ENCODE data around the gene RPS17. TPM values are rescaled to one million over a fixed set of nuclear protein-coding genes. Genes with fewer than 3 reads are reported as not detected.
A peak's percentile ranks its signal among the peaks of the same experiment; 100 is the strongest.
"Not testable (repeated sequence)": the region's sequence is repeated elsewhere in the genome, so short reads cannot be mapped to it uniquely, and the experiment has no call there.

Gene RPS17
- total and polyA plus RNA-seq, 2 donors (not counting 1 experiment from before 2014, with no cell fraction given), result 2,605 to 4,073 TPM

DNA sequence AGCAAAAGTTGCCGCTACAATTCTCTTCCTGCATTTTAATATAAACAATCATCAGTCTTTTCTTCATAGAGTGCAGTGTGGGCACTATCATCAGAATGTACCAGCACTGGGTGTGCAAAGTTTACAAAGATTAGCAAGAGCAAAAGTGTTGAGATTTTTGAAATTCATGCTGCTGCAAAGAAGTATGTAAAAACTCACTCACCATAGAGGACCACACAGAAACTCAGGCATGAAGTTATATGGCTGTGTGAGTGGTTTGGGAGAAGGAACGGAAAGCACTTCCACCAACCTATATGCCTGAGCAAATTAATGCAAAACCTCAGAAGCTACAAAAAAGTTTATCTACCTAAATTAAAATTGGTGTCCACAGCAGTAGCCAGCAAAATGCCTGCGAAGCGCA lies 32.6 kb downstream of the RPS17 start:
- not testable (repeated sequence) for H3K4me2 ChIP-seq (ENCODE audit: extremely low read depth, insufficient read depth, low read length)

DNA sequence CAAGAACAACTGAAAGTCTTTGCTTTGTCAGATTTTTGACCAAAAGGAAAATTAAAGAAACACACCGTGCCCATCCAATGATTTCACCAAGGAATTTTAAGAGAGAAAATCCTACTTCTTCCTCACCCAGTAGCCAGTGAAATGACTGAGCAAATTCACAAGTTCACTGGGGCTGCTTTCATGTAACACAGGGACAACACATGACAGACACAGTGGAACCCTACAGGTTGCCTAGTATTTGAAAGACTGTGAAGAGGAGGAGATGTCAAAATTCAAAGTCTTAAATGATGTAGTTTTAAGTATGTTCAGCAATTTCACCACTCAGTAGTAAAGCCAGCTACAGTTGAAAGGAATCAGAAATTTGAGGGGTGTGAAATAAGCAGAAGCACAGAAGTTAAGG lies 33.2 kb downstream of the RPS17 start:
- DNase-seq (ENCODE audit: low read depth in 2 of 2); H3K27ac ChIP-seq (ENCODE audit: insufficient read depth, low read length); H3K9ac ChIP-seq (ENCODE audit: insufficient read depth, low read length); H3K4me1 ChIP-seq (ENCODE audit: control insufficient read depth, extremely low read depth, insufficient read depth, low read length); H3K79me2 ChIP-seq (ENCODE audit: control insufficient read depth, insufficient read depth, low read length); H4K20me1 ChIP-seq (ENCODE audit: control insufficient read depth, extremely low read depth, insufficient read depth, low read length); H2AFZ ChIP-seq (ENCODE audit: low read length); H3K4me3 ChIP-seq (replicated peaks in 1 of 4; ENCODE audit: control extremely low read depth in 1 of 4, insufficient read depth in 1 of 4, low read depth in 3 of 4, low read length in 4 of 4); H3K27me3 ChIP-seq (ENCODE audit: control insufficient read depth, insufficient read depth, low read length); H3K4me2 ChIP-seq (ENCODE audit: extremely low read depth, insufficient read depth, low read length); H3K9me3 ChIP-seq (ENCODE audit: control insufficient read depth, insufficient read depth, low read depth, low read length); H3K36me3 ChIP-seq (ENCODE audit: control insufficient read depth, insufficient read depth, low read length): not testable (repeated sequence)

More for the DNA sequence above, 32.6 kb downstream of the RPS17 start:
- not testable (repeated sequence) for H3K9me3 ChIP-seq (ENCODE audit: control insufficient read depth, insufficient read depth, low read depth, low read length); H3K79me2 ChIP-seq (ENCODE audit: control insufficient read depth, insufficient read depth, low read length); H3K9ac ChIP-seq (ENCODE audit: insufficient read depth, low read length); H3K27ac ChIP-seq (ENCODE audit: insufficient read depth, low read length); H4K20me1 ChIP-seq (ENCODE audit: control insufficient read depth, extremely low read depth, insufficient read depth, low read length); DNase-seq (ENCODE audit: low read depth in 2 of 2); H2AFZ ChIP-seq (ENCODE audit: low read length); H3K36me3 ChIP-seq (ENCODE audit: control insufficient read depth, insufficient read depth, low read length); H3K4me3 ChIP-seq (replicated peaks in 1 of 4; ENCODE audit: control extremely low read depth in 1 of 4, insufficient read depth in 1 of 4, low read depth in 3 of 4, low read length in 4 of 4); H3K4me1 ChIP-seq (ENCODE audit: control insufficient read depth, extremely low read depth, insufficient read depth, low read length); H3K27me3 ChIP-seq (ENCODE audit: control insufficient read depth, insufficient read depth, low read length)

- not testable (repeated sequence) for H3K27ac ChIP-seq (ENCODE audit: insufficient read depth, low read length); H3K9ac ChIP-seq (ENCODE audit: insufficient read depth, low read length); H3K4me2 ChIP-seq (ENCODE audit: extremely low read depth, insufficient read depth, low read length); H2AFZ ChIP-seq (ENCODE audit: low read length); H3K4me1 ChIP-seq (ENCODE audit: control insufficient read depth, extremely low read depth, insufficient read depth, low read length); H3K36me3 ChIP-seq (ENCODE audit: control insufficient read depth, insufficient read depth, low read length); H3K27me3 ChIP-seq (ENCODE audit: control insufficient read depth, insufficient read depth, low read length); H3K9me3 ChIP-seq (ENCODE audit: control insufficient read depth, insufficient read depth, low read depth, low read length); H4K20me1 ChIP-seq (ENCODE audit: control insufficient read depth, extremely low read depth, insufficient read depth, low read length); DNase-seq (ENCODE audit: low read depth in 2 of 2); H3K4me3 ChIP-seq (replicated peaks in 1 of 4; ENCODE audit: control extremely low read depth in 1 of 4, insufficient read depth in 1 of 4, low read depth in 3 of 4, low read length in 4 of 4); H3K79me2 ChIP-seq (ENCODE audit: control insufficient read depth, insufficient read depth, low read length)
These were observed 34.4 kb downstream of the RPS17 start for GRCh38 chr15:82505842-82506241.

GRCh38 chr15:82504074-82504473 lies 36.2 kb downstream of the RPS17 start:
- H3K27ac ChIP-seq (ENCODE audit: insufficient read depth, low read length); H2AFZ ChIP-seq (ENCODE audit: low read length); H3K4me3 ChIP-seq (replicated peaks in 1 of 4; ENCODE audit: control extremely low read depth in 1 of 4, insufficient read depth in 1 of 4, low read depth in 3 of 4, low read length in 4 of 4); H3K4me2 ChIP-seq (ENCODE audit: extremely low read depth, insufficient read depth, low read length); DNase-seq (ENCODE audit: low read depth in 2 of 2); H3K9me3 ChIP-seq (ENCODE audit: control insufficient read depth, insufficient read depth, low read depth, low read length); H3K4me1 ChIP-seq (ENCODE audit: control insufficient read depth, extremely low read depth, insufficient read depth, low read length); H3K36me3 ChIP-seq (ENCODE audit: control insufficient read depth, insufficient read depth, low read length); H4K20me1 ChIP-seq (ENCODE audit: control insufficient read depth, extremely low read depth, insufficient read depth, low read length); H3K9ac ChIP-seq (ENCODE audit: insufficient read depth, low read length); H3K27me3 ChIP-seq (ENCODE audit: control insufficient read depth, insufficient read depth, low read length); H3K79me2 ChIP-seq (ENCODE audit: control insufficient read depth, insufficient read depth, low read length): not testable (repeated sequence)

DNA sequence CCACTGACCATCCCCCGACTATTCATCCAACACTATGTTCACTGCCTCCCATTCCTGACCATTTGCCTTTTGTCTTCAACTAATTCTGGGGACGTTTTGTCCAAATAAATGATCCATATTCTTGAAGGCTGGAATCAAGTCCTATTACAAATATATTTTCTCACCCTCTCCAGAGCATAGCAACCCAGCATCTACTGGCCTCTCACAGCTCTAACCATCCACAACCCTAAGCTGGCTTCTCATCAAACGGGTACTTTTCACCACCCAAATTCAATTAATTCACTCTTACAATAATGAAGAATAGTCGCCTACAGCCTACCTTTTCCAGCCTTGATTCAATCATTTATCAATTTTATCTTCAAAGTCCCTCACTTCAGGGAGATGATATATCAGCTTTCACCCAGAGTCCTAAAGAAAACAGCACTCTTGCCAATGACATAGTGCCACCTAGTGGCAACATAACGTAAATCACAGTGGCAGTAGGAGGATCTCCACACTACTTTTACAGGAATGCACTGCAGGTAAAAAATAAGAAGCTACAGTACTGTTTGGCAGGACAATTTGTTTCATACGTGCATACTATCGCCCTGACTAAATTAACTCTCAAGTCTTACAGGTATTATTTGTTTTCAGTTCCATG lies 37.4 kb downstream of the RPS17 start:
- H3K4me3 ChIP-seq (replicated peaks in 1 of 4; ENCODE audit: control extremely low read depth in 1 of 4, insufficient read depth in 1 of 4, low read depth in 3 of 4, low read length in 4 of 4); H2AFZ ChIP-seq (ENCODE audit: low read length); H3K9ac ChIP-seq (ENCODE audit: insufficient read depth, low read length); H3K79me2 ChIP-seq (ENCODE audit: control insufficient read depth, insufficient read depth, low read length); H3K4me2 ChIP-seq (ENCODE audit: extremely low read depth, insufficient read depth, low read length); H4K20me1 ChIP-seq (ENCODE audit: control insufficient read depth, extremely low read depth, insufficient read depth, low read length); H3K4me1 ChIP-seq (ENCODE audit: control insufficient read depth, extremely low read depth, insufficient read depth, low read length); DNase-seq (ENCODE audit: low read depth in 2 of 2); H3K27ac ChIP-seq (ENCODE audit: insufficient read depth, low read length); H3K9me3 ChIP-seq (ENCODE audit: control insufficient read depth, insufficient read depth, low read depth, low read length); H3K27me3 ChIP-seq (ENCODE audit: control insufficient read depth, insufficient read depth, low read length); H3K36me3 ChIP-seq (ENCODE audit: control insufficient read depth, insufficient read depth, low read length): not testable (repeated sequence)
- TF ChIP-seq, protein P1, sequence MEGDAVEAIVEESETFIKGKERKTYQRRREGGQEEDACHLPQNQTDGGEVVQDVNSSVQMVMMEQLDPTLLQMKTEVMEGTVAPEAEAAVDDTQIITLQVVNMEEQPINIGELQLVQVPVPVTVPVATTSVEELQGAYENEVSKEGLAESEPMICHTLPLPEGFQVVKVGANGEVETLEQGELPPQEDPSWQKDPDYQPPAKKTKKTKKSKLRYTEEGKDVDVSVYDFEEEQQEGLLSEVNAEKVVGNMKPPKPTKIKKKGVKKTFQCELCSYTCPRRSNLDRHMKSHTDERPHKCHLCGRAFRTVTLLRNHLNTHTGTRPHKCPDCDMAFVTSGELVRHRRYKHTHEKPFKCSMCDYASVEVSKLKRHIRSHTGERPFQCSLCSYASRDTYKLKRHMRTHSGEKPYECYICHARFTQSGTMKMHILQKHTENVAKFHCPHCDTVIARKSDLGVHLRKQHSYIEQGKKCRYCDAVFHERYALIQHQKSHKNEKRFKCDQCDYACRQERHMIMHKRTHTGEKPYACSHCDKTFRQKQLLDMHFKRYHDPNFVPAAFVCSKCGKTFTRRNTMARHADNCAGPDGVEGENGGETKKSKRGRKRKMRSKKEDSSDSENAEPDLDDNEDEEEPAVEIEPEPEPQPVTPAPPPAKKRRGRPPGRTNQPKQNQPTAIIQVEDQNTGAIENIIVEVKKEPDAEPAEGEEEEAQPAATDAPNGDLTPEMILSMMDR (conservative IDR thresholded peaks at IDR 0.05 in 1 of 2, IDR thresholded peaks at IDR 0.05 in 1 of 2; ENCODE audit: low read depth in 1 of 2, low read length in 2 of 2), result peak in 1 of 2 donors; percentile 18

DNA sequence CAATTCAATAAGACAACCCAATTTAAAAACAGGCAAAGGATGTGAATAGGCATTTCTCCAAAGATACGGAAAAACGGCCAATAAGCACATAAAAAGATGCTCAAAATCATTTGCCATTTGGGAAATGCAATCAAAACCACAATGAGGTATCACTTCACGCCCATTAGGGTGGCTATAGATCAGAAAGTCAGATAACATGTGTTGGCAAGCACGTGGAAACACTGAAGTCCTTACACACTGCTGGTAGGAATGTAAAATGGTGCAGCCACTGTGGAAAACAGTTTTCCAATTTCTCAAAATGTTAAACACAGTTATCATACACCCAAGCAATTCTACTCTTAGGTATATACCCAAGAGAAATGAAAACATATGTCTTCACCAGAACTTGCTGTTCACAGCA lies 39.5 kb downstream of the RPS17 start:
- H2AFZ ChIP-seq (ENCODE audit: low read length); H3K27ac ChIP-seq (ENCODE audit: insufficient read depth, low read length); H3K27me3 ChIP-seq (ENCODE audit: control insufficient read depth, insufficient read depth, low read length): not testable (repeated sequence)

More for the DNA sequence above, 39.5 kb downstream of the RPS17 start:
- H3K36me3 ChIP-seq (ENCODE audit: control insufficient read depth, insufficient read depth, low read length); DNase-seq (ENCODE audit: low read depth in 2 of 2); H3K4me1 ChIP-seq (ENCODE audit: control insufficient read depth, extremely low read depth, insufficient read depth, low read length); H3K9me3 ChIP-seq (ENCODE audit: control insufficient read depth, insufficient read depth, low read depth, low read length); H3K4me3 ChIP-seq (replicated peaks in 1 of 4; ENCODE audit: control extremely low read depth in 1 of 4, insufficient read depth in 1 of 4, low read depth in 3 of 4, low read length in 4 of 4); H3K4me2 ChIP-seq (ENCODE audit: extremely low read depth, insufficient read depth, low read length); H4K20me1 ChIP-seq (ENCODE audit: control insufficient read depth, extremely low read depth, insufficient read depth, low read length); H3K79me2 ChIP-seq (ENCODE audit: control insufficient read depth, insufficient read depth, low read length); H3K9ac ChIP-seq (ENCODE audit: insufficient read depth, low read length): not testable (repeated sequence)
